ENCODE results near the gene PEMT. TPM values are rescaled to one million over a fixed set of nuclear protein-coding genes. Genes with fewer than 3 reads are reported as not detected.

PEMT gene
- total and polyA plus RNA-seq, 7 donors = 15.9 to 79.0 (median 26.0) TPM

- Histone ChIP-seq H3K27me3 (ENCODE audit: insufficient read depth in 3 of 3, low read length in 2 of 3) (no peaks in the 10 kb centered on the region), H3K9me3 (no peaks in the 10 kb centered on the region), H3K36me3 (ENCODE audit: insufficient read depth in 1 of 2, low read depth in 1 of 2) (no peaks in the 10 kb centered on the region), H3K4me3 (no peak overlapping the region), H3K4me1 (peaks cover 3% of the 10 kb centered on the region), H3K27ac (no peak overlapping the region)
- ATAC-seq (no peak), DNase-seq (no peak)
- intact Hi-C loops (cut with DNase I) = no loop called here
- WGBS, 3 donors = 80 to 91% (median 90%) methylated on average over 2 of the region's 2 CpGs
- TF ChIP-seq CTCF (IDR thresholded peaks at IDR 0.05) = no peak
Observed at GRCh38 chr17:17598003-17598402, 6.5 kb upstream of the PEMT start.

- no peaks in the 10 kb centered on the region for H3K36me3 ChIP-seq (ENCODE audit: insufficient read depth in 1 of 2, low read depth in 1 of 2)
Observed at GRCh38 chr17:17595755-17596154, 4.2 kb upstream of the PEMT start.

GRCh38 chr17:17593222-17593620 is 1.7 kb upstream of the PEMT start:
- H3K4me3 ChIP-seq = peak overlapping the region; percentile 96
- DNase-seq = no peak
- no peaks in the 10 kb centered on the region for H3K27me3 ChIP-seq (ENCODE audit: insufficient read depth in 3 of 3, low read length in 2 of 3)
- H3K36me3 ChIP-seq (ENCODE audit: insufficient read depth in 1 of 2, low read depth in 1 of 2) = no peaks in the 10 kb centered on the region
- intact Hi-C loops (cut with DNase I) = no loop called here
- no peak for TF ChIP-seq CTCF (IDR thresholded peaks at IDR 0.05)
- ATAC-seq = no peak
- WGBS, 3 donors = 87 to 89% (median 88%) methylated on average over 6 of the region's 6 CpGs
- H3K27ac ChIP-seq = no peak overlapping the region
- H3K4me1 ChIP-seq = peaks cover 16% of the 10 kb centered on the region
- H3K9me3 ChIP-seq = no peaks in the 10 kb centered on the region

More at GRCh38 chr17:17595755-17596154, 4.2 kb upstream of the PEMT start:
- TF ChIP-seq CTCF (IDR thresholded peaks at IDR 0.05) = no peak
- ATAC-seq (no peak), DNase-seq (no peak)
- H3K27ac ChIP-seq = no peak overlapping the region
- 87 to 95% (median 88%) methylated on average over 4 of the region's 4 CpGs for WGBS, 3 donors
- no peaks in the 10 kb centered on the region for H3K27me3 ChIP-seq (ENCODE audit: insufficient read depth in 3 of 3, low read length in 2 of 3)
- H3K9me3 ChIP-seq = no peaks in the 10 kb centered on the region
- intact Hi-C loops (cut with DNase I) = no loop called here
- no peak overlapping the region for H3K4me3 ChIP-seq
- H3K4me1 ChIP-seq = peaks cover 10% of the 10 kb centered on the region

- Histone ChIP-seq H3K4me1 (peaks cover 16% of the 10 kb centered on the region), H3K27me3 (ENCODE audit: insufficient read depth in 3 of 3, low read length in 2 of 3) (no peaks in the 10 kb centered on the region), H3K9me3 (no peaks in the 10 kb centered on the region), H3K27ac (peak overlapping the region; percentile 92), H3K36me3 (ENCODE audit: insufficient read depth in 1 of 2, low read depth in 1 of 2) (no peaks in the 10 kb centered on the region), H3K4me3 (peak overlapping the region; percentile 96)
- intact Hi-C loops (cut with DNase I) = no loop called here
- no peak for TF ChIP-seq CTCF (IDR thresholded peaks at IDR 0.05)
- ATAC-seq (no peak), DNase-seq (no peak)
- WGBS, 3 donors = 0 to 1% (median 1%) methylated on average over 21 of the region's 21 CpGs
Observed at GRCh38 chr17:17590883-17591354, 589 bp downstream of the PEMT start.

GRCh38 chr17:17590141-17590751 is 1.3 kb downstream of the PEMT start:
- Histone ChIP-seq H3K27ac (peak overlapping the region; percentile 92), H3K36me3 (ENCODE audit: insufficient read depth in 1 of 2, low read depth in 1 of 2) (no peaks in the 10 kb centered on the region), H3K4me1 (peaks cover 16% of the 10 kb centered on the region), H3K4me3 (peak overlapping the region; percentile 96), H3K9me3 (no peaks in the 10 kb centered on the region), H3K27me3 (ENCODE audit: insufficient read depth in 3 of 3, low read length in 2 of 3) (no peaks in the 10 kb centered on the region)
- ATAC-seq = no peak
- no peak for DNase-seq
- 52 to 64% (median 53%) methylated on average over 11 of the region's 11 CpGs for WGBS, 3 donors
- intact Hi-C loops (cut with DNase I) = no loop called here
- no peak for TF ChIP-seq CTCF (IDR thresholded peaks at IDR 0.05)

Data from psoas muscle (tissue), 8 donors.